NCI-H2081 (cell line): Measurements from ENCODE around the gene IFIH1.

Experiments
- DNase-seq, 2 experiments: peaks; one replicate each; lab custom pipeline; 2025; lab: John Stamatoyannopoulos, UW

The IFIH1 gene

GRCh38 chr2:162257425-162257824, 61.1 kb downstream of the IFIH1 start:
- no peak for DNase-seq

DNA sequence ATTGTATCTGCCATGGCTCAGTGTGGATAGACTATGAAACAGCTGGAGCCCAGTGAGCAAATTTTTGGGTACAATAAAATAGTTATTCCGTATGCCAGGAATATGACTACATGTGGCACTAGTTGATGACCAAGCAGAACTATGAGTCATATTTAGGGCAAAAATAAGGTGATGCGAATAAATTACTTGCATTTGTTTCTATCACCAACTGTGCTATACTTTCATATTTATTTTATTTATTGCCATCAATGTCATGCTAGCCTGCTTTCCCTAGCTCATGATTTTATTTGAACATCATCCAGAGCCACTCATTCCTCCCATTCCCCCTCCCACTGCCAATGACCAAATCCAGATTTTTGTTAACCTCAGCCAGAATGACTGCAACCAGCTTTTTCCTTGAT, 61.9 kb downstream of the IFIH1 start:
- no peak for DNase-seq

GRCh38 chr2:162254236-162254871, 64.1 kb downstream of the IFIH1 start:
- no peak for DNase-seq

DNA sequence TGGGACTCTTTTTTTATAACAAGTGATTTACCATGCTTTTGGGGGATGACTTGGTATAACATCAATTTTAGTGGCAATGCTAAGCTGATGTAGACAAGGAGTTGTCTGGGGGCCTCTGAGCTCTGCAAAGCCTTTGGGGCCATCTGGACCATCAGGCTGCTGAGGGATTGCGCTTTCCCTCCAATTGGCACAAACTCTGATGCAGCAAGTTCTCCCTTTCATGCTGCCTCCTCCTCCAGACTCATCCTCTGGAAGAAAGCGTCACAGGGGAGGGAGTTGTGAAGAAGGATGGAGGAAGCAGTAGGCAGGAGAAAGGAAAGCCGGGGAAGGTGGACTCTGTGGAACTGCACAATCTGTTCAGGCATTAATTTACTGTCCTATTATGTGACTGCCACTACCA, 65.0 kb downstream of the IFIH1 start:
- DNase-seq = no peak

- no peak for DNase-seq
These were observed 66.3 kb downstream of the IFIH1 start for GRCh38 chr2:162252153-162252552.

DNA sequence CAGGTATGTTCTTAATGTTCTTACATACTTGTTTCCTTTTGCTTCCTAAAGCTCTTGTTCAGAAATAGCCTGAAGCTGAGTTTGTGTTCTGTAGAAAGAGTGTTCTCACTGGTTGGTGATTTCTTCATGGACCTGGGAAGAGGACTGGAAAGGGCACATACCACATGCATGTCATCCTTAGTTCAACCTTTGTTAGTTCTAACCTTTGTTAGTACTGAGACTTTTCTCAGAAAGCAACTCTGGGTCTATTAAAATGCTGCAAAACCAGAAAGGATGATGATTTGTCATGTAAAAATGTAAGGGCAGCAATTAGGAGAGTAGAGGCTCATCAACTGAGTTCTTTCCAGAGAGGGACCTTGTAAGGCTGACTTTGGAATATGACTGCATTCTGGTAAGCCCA, 72.7 kb downstream of the IFIH1 start:
- no peak for DNase-seq

GRCh38 chr2:162245061-162245460, 73.4 kb downstream of the IFIH1 start:
- DNase-seq = no peak

DNA sequence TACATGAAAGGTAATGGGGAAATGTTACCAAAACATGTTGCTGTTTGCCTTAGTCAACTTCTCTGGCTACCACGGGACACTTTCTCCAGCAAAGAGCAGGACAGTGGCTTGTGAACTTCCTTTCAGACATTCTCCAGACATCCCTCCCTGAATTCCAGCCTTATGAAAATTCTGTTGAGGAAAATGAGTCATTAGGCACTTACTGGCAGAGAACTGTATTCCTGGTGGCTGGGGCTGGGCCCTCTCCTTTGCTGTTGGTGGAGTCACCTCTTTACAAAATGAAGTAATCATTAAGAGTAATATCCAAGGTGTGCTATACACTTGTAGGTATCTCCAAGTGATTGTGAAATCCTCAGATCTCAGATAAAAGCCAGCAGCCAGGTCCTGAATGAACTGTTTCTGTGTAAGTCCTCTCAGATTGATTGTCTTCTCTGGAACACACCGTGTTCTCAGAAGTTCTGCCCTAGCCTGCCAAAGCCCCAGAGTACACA, 73.9 kb downstream of the IFIH1 start:
- no peak for DNase-seq

GRCh38 chr2:162243715-162244114, 74.8 kb downstream of the IFIH1 start:
- DNase-seq = no peak

GRCh38 chr2:162243294-162243693, 75.2 kb downstream of the IFIH1 start, which contains the start of gene FAP:
FAP (minus strand) TSS chr2:162243445; CDS start chr2:162243327, 118 bp downstream.
- no peak for DNase-seq

GRCh38 chr2:162242586-162243280, 75.8 kb downstream of the IFIH1 start:
- DNase-seq = peak; percentile 3 to 43

DNA sequence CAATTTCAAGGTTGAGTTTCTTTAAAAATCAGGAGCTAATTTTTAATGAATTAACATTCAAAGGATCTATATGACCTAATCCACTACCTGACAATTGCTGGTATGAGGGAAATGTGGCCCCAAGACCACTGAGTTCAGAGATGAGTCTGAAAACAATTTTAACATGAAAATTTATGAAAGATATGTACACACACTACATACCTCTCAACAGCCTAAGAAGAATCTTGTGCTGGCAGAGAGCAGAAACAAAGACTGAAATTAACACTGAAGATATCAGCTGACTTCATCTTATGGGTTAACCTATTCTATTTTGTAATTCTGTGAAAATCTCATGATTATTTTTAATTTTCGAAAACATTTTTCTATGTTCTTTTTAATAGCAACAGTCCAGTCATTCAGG, 76.9 kb downstream of the IFIH1 start:
- DNase-seq = no peak

GRCh38 chr2:162234620-162235462, 83.6 kb downstream of the IFIH1 start:
- DNase-seq = no peak

GRCh38 chr2:162233197-162233596, 85.3 kb downstream of the IFIH1 start:
- DNase-seq = no peak

GRCh38 chr2:162232671-162233070, 85.8 kb downstream of the IFIH1 start:
- DNase-seq = no peak

DNA sequence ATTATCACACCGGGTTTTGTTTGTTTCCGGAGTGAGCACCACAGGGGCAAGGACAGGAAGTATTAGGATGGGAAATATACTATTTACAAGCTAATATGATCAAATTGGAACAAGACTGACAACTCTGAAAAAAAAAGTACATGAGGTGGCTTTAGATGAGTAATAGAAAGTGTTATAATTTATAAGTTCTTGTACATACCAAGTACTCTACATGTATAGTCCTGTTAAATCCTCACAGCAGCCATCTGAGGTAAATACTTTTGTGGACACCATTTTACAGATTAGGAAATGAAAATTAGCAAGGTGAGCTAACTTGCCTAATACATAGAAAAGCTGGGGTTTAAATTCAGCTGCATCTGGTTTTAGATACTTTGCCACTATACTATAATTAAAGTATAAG, 86.5 kb downstream of the IFIH1 start:
- peak in 1 of 2 experiments; percentile 32 for DNase-seq

GRCh38 chr2:162230761-162231160, 87.7 kb downstream of the IFIH1 start:
- DNase-seq = no peak

DNA sequence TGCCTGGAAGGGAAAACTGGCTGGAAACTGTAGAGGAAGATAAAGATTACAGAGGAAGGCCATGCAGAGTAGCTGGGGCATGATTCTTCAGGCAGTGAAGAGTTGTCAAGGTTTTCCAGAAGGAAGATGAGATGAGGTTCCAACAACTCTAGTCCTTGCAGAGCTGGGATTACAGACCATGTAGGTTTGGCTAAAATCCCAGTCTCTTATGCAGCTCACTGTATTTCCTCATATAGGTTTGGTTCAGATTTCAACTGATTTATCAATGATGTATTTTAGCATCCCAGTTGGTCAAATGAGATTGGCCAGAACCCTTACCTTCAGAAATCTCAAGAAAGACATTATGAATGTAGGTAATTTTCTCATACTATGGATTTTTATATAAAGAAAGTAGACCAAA, 91.6 kb downstream of the IFIH1 start:
- DNase-seq = no peak

DNA sequence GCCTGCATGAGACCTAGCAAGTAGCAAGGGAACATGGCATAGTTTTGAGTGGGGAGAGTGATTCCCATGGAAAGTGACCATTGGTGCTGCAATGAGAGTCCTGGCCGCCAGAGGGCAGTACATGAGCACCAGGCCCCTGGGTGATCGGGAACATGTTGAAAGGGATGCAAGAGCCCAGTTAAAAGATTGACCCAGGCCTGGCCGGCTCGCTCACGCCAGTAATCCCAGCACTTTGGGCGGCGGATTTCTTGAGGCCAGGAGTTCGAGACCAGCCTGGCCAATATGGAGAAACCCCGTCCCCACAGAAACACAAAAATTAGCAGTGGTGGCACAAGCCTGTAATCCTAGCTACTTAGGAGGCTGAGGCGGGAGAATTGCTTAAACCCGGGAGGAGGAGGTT, 97.4 kb downstream of the IFIH1 start:
- peak; percentile 11 to 12 for DNase-seq

DNA sequence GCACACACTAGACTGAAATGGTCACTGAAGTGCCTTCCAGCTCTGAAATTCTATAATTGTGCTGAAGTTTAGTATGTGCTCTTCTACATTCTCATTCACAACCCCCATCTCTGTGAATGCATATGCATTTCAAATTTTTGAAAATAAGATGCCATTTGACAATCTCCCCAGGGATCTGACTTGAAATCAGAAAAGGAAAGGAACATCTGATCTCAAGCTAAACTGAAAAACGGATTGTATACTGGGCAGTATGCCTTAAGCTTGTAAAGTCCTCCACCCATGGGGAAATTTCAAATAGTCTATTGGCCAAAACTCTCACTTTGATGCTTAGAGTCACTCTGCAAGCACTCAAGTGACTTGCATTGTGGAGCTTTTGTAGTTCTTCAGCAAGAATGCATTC, 98.1 kb downstream of the IFIH1 start:
- no peak for DNase-seq

DNA sequence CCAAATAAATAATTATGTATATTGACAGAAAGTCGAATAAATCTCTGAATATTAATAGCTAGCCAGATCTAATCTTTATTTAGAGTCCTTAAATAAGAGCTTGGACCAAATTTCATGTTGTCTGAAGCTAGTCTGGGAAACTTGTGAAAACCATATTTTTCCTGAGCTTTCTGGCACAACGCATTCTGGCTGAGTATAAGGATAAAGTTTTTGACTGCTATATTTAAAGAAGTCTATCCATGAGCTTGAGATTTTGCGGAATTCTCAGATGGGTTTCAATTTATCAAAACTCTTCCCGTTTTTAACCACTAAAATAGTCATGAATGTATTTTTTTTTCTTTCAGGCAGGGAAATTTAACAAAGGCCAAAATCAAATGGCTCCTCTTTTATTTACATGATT, 99.1 kb downstream of the IFIH1 start:
- DNase-seq = no peak

- no peak for DNase-seq
These were observed 100.9 kb downstream of the IFIH1 start for GRCh38 chr2:162217598-162217997.
